Peyer's patch (tissue), 4 donors: Measurements from ENCODE around the gene DOCK3.

ENCODE experiments used
- CTCF ChIP-seq, 6 experiments: fragments of 450-650 bp in 4 of 6; fragments of 200-600 bp in 2 of 6; sonication (generic) in 1 of 6; IDR thresholded peaks; one replicate each; pipeline ENCODE4 v1.5.1; 2017 to 2019; ENCODE audit warnings: antibody characterized with exemption in 6 of 6, mild to moderate bottlenecking in 3 of 6, moderate library complexity in 1 of 6
- POLR2A ChIP-seq, 2 donors: fragments of 450-650 bp; IDR thresholded peaks; one replicate each; pipeline ENCODE4 v1.5.1; 2017; ENCODE audit warnings: antibody characterized with exemption in 2 of 2, mild to moderate bottlenecking in 2 of 2, moderate library complexity in 2 of 2

DNA sequence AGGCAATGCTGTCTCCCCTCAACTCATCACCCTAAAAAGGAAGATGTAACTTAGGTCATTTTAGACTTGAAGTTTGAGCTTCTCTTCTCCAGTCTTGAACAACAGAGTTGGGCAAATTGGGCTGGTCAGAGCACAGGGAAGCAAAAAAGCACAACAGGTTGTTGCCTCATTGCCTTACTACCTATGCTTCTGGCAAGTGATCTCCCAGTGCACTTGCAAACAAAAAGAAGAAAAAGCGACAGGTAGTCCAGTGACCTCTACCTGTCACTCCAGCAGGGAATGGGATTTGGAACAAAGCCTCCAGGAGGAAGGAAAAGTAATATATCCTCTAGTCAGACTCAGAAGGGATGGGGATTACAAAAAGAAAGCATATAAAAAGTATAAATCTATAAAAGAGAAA, 550.1 kb downstream of the DOCK3 start:
- TF ChIP-seq CTCF (IDR thresholded peaks at IDR 0.05) (no peak), POLR2A (IDR thresholded peaks at IDR 0.05) (no peak)
